Prostate gland (tissue), 2 donors: ENCODE results near the gene KISS1. TPM values are rescaled to one million over a fixed set of nuclear protein-coding genes. Genes with fewer than 3 reads are reported as not detected.

Source experiments
- DNase-seq: peaks from one replicate; pipeline ENCODE4 v3.0.0-alpha.2; 2019; ENCODE audit warnings: low spot score
- H3K27ac ChIP-seq, 2 donors: fragments of 200-600 bp; sonication (generic); 2 replicates each; pipeline ENCODE4 v1.5.1; 2017 to 2019
- H3K27me3 ChIP-seq: fragments of 200-600 bp; sonication (generic); replicated peaks from 2 replicates; pipeline ENCODE4 v1.5.1; 2019; ENCODE audit not compliant: insufficient read depth
- H3K36me3 ChIP-seq, 2 donors: fragments of 200-600 bp; sonication (generic); 1 replicate in 1 of 2; 2 replicates in 1 of 2; pipeline versions ENCODE4 v1.5.1 to v1.8.1; 2017 to 2019
- H3K4me1 ChIP-seq: fragments of 200-600 bp; sonication (generic); replicated peaks from 2 replicates; pipeline ENCODE4 v1.5.1; 2019
- H3K4me3 ChIP-seq, 2 donors: fragments of 200-600 bp; sonication (generic); 2 replicates each; pipeline ENCODE4 v1.5.1; 2017 to 2019
- H3K9me3 ChIP-seq: fragments of 200-600 bp; sonication (generic); 2 replicates; pipeline ENCODE4 v1.5.1; 2017
- POLR2A ChIP-seq: fragments of 450-650 bp; IDR thresholded peaks from one replicate; pipeline ENCODE4 v1.6.1; 2016; ENCODE audit warnings: antibody characterized with exemption, mild to moderate bottlenecking
- POLR2AphosphoS5 ChIP-seq: sonication (generic); formaldehyde crosslinking; IDR thresholded peaks from one replicate; pipeline ENCODE4 v1.6.1; 2017; ENCODE audit warnings: antibody characterized with exemption
- WGBS: methylation state at CpG from one replicate; pipeline ENCODE4 v1.1.5; 2018; 5-methylcytosine and 5-hydroxymethylcytosine counted together
- intact Hi-C: fragments of 100-400 bp; cut with DNase I; formaldehyde crosslinking; loops from one replicate; pipeline ENCODE4 v1.14.2; 2022
- total RNA-seq, 2 donors: library from RNA; depleted of rRNA; stranded (reverse); fragments of >200 nt; gene quantifications; one replicate each; pipeline ENCODE4 v1.1.0, GENCODE V29; 2016
- TF ChIP-seq, protein P1 (sequence below), 4 experiments: fragments of 200-600 bp in 2 of 4; fragments of 450-650 bp in 2 of 4; sonication (generic) in 2 of 4; IDR thresholded peaks; 1 replicate in 3 of 4; 2 replicates in 1 of 4; pipeline ENCODE4 v1.5.1; 2016 to 2019; ENCODE audit warnings: antibody characterized with exemption in 4 of 4, mild to moderate bottlenecking in 2 of 4, moderate library complexity in 2 of 4

Gene KISS1
- total RNA-seq, 2 donors from 2014 or later, result 6.0 TPM; not detected in 1

DNA sequence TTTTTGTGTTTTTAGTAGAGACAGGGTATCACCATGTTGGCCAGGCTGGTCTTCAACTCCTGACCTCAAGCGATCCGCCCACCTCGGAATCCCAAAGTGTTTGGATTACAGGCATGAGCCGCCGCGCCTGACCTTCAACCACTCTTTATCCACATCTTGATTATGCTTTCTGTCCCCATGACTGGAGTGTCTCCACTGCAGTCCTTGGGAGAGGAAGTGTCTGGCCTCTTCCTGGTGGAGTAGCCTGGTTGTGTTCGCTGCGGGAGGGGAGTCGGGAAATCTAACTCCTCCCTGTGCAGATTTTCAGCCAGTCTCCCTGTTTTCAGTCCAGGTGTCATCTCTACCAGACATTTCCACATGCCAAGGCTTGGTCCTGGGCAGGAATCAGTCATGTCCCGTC is 9.7 kb downstream of the KISS1 start:
- WGBS, result 75% methylated on average over 10 of the region's 10 CpGs
- no peaks in the 10 kb centered on the region for H3K27me3 ChIP-seq

DNA sequence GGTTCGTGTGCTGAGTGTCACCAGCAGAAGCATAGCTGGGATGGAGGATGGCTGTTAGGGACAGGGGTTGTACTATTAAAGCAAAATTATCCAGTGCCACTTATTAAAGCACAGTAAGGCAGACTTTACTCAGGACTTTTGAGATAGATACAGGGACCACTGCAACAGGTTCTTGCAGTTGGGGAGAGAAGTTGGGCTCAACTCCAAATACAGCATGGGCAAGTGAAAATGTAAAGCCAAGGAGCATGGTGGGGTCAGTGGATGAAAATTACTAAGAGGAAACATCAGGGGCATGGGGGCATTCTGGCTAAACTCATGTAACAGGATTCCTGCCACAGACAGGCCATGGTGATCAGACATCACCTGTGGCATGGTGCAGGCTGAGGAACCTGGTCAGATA is 15.2 kb downstream of the KISS1 start:
- no peaks in the 10 kb centered on the region for H3K9me3 ChIP-seq

More for the DNA sequence above, 9.7 kb downstream of the KISS1 start:
- H3K4me3 ChIP-seq, result no peak overlapping the region
- DNase-seq, result no peak
- intact Hi-C loops, result no loop called here
- TF ChIP-seq POLR2AphosphoS5 (no peak), POLR2A (no peak)
- TF ChIP-seq, protein P1, sequence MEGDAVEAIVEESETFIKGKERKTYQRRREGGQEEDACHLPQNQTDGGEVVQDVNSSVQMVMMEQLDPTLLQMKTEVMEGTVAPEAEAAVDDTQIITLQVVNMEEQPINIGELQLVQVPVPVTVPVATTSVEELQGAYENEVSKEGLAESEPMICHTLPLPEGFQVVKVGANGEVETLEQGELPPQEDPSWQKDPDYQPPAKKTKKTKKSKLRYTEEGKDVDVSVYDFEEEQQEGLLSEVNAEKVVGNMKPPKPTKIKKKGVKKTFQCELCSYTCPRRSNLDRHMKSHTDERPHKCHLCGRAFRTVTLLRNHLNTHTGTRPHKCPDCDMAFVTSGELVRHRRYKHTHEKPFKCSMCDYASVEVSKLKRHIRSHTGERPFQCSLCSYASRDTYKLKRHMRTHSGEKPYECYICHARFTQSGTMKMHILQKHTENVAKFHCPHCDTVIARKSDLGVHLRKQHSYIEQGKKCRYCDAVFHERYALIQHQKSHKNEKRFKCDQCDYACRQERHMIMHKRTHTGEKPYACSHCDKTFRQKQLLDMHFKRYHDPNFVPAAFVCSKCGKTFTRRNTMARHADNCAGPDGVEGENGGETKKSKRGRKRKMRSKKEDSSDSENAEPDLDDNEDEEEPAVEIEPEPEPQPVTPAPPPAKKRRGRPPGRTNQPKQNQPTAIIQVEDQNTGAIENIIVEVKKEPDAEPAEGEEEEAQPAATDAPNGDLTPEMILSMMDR (IDR thresholded peaks at IDR 0.05), result no peak
- H3K9me3 ChIP-seq, result no peaks in the 10 kb centered on the region
- no peaks in the 10 kb centered on the region for H3K36me3 ChIP-seq
- no peak overlapping the region for H3K27ac ChIP-seq
- H3K4me1 ChIP-seq, result no peaks in the 10 kb centered on the region

DNA sequence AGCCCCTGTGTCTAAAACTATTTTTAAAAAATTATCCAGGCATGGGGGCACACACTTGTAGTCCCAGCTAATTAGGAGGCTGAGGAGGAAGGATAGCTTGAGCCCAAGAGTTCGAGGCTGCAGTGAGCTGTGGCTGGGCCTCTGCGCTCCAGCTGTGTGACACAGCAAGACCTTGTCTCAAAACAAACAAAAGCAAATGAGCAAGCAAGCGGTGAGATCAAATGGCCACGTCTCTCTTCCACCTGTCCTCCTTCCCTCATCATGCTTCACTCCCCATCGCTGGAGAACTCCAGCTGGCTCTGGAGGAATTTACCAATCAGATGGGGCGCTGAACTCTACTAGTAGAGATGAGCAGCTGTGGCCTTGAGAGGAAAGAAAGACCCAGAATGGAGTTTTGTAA is 16.2 kb downstream of the KISS1 start:
- DNase-seq, result no peak
- intact Hi-C loops, result no loop called here
- H3K27me3 ChIP-seq, result no peaks in the 10 kb centered on the region

More for the DNA sequence above, 15.2 kb downstream of the KISS1 start:
- intact Hi-C loops, result no loop called here
- no peaks in the 10 kb centered on the region for H3K4me1 ChIP-seq
- TF ChIP-seq POLR2A (no peak), POLR2AphosphoS5 (no peak)
- TF ChIP-seq, protein P1 (IDR thresholded peaks at IDR 0.05), result no peak
- 81% methylated on average over 1 of the region's 1 CpG for WGBS
- no peaks in the 10 kb centered on the region for H3K27me3 ChIP-seq
- no peaks in the 10 kb centered on the region for H3K36me3 ChIP-seq
- DNase-seq, result no peak
- no peak overlapping the region for H3K27ac ChIP-seq
- no peak overlapping the region for H3K4me3 ChIP-seq

DNA sequence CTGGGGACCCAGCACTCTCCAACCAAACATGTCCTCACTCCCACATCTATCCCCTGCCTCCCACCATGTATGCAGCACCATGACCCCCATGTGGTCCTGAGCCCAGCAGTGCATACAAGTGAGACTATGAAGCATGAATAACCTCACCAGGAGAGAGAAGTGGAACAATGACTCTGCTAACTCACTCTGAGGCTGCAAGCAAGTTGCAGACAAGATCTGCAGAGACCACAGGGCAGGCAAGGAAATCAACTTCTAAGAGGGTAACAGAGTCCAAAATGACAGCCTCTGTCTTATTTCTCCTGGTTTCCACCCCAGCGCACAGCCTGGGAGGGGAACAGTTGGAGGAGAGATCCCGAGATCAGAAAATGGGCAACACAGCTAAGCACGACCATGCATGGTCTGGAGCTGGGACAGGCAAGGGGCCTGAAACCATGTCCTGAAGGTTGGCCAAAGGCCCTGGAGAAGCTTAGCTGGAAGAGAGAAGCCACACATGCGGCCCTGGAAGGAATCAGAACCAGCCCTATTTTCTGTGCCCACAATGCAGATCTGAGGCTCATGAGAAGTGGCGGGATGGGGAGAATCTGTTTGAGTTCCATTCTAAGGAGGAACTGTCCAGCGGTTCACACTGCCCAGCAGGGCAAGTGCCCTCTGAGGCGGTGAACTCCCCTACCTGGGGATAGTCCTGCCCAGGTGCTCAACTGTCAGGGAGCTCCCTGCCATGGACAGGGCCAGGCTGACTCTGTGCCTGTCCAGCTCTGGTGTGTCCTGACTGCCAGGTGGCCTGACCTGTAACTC is 17.6 kb downstream of the KISS1 start:
- DNase-seq, result no peak
- 85% methylated on average over 7 of the region's 7 CpGs for WGBS
- no peaks in the 10 kb centered on the region for H3K4me1 ChIP-seq
- H3K27ac ChIP-seq, result no peak overlapping the region
- no peaks in the 10 kb centered on the region for H3K27me3 ChIP-seq
- intact Hi-C loops, result no loop called here
- no peaks in the 10 kb centered on the region for H3K36me3 ChIP-seq
- no peak overlapping the region for H3K4me3 ChIP-seq
- no peaks in the 10 kb centered on the region for H3K9me3 ChIP-seq
- TF ChIP-seq POLR2A (no peak), POLR2AphosphoS5 (no peak)
- TF ChIP-seq, protein P1 (IDR thresholded peaks at IDR 0.05), result no peak

More for the DNA sequence above, 16.2 kb downstream of the KISS1 start:
- Histone ChIP-seq H3K4me3 (no peak overlapping the region), H3K36me3 (no peaks in the 10 kb centered on the region), H3K9me3 (no peaks in the 10 kb centered on the region), H3K4me1 (no peaks in the 10 kb centered on the region), H3K27ac (no peak overlapping the region)
- TF ChIP-seq, protein P1 (IDR thresholded peaks at IDR 0.05), result no peak
- 90% methylated on average over 6 of the region's 6 CpGs for WGBS

DNA sequence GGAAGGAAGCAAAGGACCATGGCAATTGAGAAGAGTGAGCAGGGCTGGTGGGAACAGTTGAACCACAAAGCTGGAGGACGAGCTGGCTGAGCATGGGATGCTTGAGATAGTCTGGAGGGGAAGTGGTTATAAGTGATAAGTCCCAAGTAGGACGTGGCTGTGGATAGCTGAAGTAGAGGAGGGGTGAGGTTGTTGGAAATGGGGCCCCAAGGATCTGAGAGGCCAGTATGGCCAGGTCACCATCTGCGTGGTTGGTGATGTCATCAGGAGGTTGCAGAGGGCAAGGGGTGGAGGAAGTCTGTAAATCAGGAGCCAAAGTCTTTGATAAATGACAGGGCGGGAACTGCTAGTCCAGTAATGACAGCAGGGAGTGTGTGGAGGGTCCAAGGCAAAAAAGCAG is 19.2 kb downstream of the KISS1 start:
- no peak overlapping the region for H3K27ac ChIP-seq

More for the DNA sequence above, 19.2 kb downstream of the KISS1 start:
- no peak overlapping the region for H3K4me3 ChIP-seq
- H3K4me1 ChIP-seq, result no peaks in the 10 kb centered on the region
- no peak for TF ChIP-seq POLR2AphosphoS5
- TF ChIP-seq POLR2A, result no peak
- TF ChIP-seq, protein P1 (IDR thresholded peaks at IDR 0.05), result no peak
- H3K36me3 ChIP-seq, result no peaks in the 10 kb centered on the region
- no peaks in the 10 kb centered on the region for H3K27me3 ChIP-seq
- no peak for DNase-seq
- H3K9me3 ChIP-seq, result no peaks in the 10 kb centered on the region
- intact Hi-C loops, result no loop called here
- 74% methylated on average over 4 of the region's 4 CpGs for WGBS
